Suprapubic skin (tissue), 4 donors: ENCODE measurements around the gene ENO1.

Experiments
- POLR2A ChIP-seq, 2 donors: fragments of 450-650 bp; IDR thresholded peaks; one replicate each; pipeline ENCODE4 v1.6.1; 2017; ENCODE audit warnings: antibody characterized with exemption in 2 of 2, mild to moderate bottlenecking in 2 of 2, moderate library complexity in 2 of 2
- POLR2AphosphoS5 ChIP-seq, 3 donors: sonication (generic); formaldehyde crosslinking; IDR thresholded peaks; one replicate each; pipeline ENCODE4 v1.6.1; 2017; ENCODE audit warnings: antibody characterized with exemption in 3 of 3
- TF ChIP-seq, protein P1 (sequence below), 2 donors: fragments of 200-600 bp in 1 of 2; fragments of 450-650 bp in 1 of 2; sonication (generic) in 1 of 2; IDR thresholded peaks; one replicate each; pipeline ENCODE4 v1.5.1; 2016 to 2019; ENCODE audit warnings: antibody characterized with exemption in 2 of 2, mild to moderate bottlenecking in 1 of 2, moderate library complexity in 1 of 2

DNA sequence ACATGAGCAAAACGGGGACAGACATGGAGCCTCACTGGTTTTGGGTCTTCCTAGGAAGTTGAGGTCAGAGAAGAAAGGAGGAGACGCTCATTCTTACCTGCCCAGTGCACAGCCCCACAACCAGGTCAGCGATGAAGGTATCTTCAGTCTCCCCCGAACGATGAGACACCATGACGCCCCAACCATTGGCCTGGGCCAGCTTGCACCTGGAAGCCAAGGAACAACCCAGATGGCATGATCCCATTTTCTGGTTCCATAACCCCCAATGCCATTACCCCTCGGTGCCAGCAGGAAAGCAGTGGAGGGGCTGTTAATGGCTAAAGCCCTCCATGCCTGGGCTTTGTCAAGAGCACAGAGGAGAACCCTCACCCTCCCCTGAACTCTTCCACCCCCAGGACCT lies 15.3 kb downstream of the ENO1 start:
- TF ChIP-seq, protein P1, sequence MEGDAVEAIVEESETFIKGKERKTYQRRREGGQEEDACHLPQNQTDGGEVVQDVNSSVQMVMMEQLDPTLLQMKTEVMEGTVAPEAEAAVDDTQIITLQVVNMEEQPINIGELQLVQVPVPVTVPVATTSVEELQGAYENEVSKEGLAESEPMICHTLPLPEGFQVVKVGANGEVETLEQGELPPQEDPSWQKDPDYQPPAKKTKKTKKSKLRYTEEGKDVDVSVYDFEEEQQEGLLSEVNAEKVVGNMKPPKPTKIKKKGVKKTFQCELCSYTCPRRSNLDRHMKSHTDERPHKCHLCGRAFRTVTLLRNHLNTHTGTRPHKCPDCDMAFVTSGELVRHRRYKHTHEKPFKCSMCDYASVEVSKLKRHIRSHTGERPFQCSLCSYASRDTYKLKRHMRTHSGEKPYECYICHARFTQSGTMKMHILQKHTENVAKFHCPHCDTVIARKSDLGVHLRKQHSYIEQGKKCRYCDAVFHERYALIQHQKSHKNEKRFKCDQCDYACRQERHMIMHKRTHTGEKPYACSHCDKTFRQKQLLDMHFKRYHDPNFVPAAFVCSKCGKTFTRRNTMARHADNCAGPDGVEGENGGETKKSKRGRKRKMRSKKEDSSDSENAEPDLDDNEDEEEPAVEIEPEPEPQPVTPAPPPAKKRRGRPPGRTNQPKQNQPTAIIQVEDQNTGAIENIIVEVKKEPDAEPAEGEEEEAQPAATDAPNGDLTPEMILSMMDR (IDR thresholded peaks at IDR 0.05), result no peak
- no peak for TF ChIP-seq POLR2A (IDR thresholded peaks at IDR 0.05)
- TF ChIP-seq POLR2AphosphoS5 (IDR thresholded peaks at IDR 0.05), result no peak
